Endothelial cell (in vitro differentiated cells): ENCODE measurements around the gene PHETA1. TPM values are rescaled to one million over a fixed set of nuclear protein-coding genes. Genes with fewer than 3 reads are reported as not detected.

ENCODE experiments used
- DNase-seq: peaks from one replicate; pipeline ENCODE4 v3.0.0; 2021; ENCODE audit warnings: low spot score
- H3K27ac Mint-ChIP-seq: one replicate; pipeline ENCODE4 v1.8.0; 2021; ENCODE audit warnings: mixed read lengths, inconsistent platforms; ENCODE audit not compliant: unreplicated experiment
- H3K27me3 Mint-ChIP-seq: one replicate; pipeline ENCODE4 v1.8.0; 2021; ENCODE audit warnings: mild to moderate bottlenecking, moderate library complexity, mixed read lengths, inconsistent platforms; ENCODE audit not compliant: unreplicated experiment
- H3K36me3 Mint-ChIP-seq: one replicate; pipeline ENCODE4 v1.8.0; 2021; ENCODE audit warnings: mild to moderate bottlenecking, low read depth, mixed read lengths, inconsistent platforms; ENCODE audit not compliant: unreplicated experiment
- H3K4me1 Mint-ChIP-seq: one replicate; pipeline ENCODE4 v1.8.0; 2021; ENCODE audit warnings: mild to moderate bottlenecking, mixed read lengths, inconsistent platforms; ENCODE audit not compliant: unreplicated experiment
- H3K4me3 Mint-ChIP-seq: one replicate; pipeline ENCODE4 v1.8.0; 2021; ENCODE audit warnings: mild to moderate bottlenecking, mixed read lengths, inconsistent platforms; ENCODE audit not compliant: unreplicated experiment
- H3K9me3 Mint-ChIP-seq: one replicate; pipeline ENCODE4 v1.8.0; 2021; ENCODE audit warnings: mixed read lengths, inconsistent platforms; ENCODE audit not compliant: unreplicated experiment
- total RNA-seq: library from RNA; stranded (reverse); fragmentation: NEBNext Ultra II Directional; extraction: Animal tissue kit (Norgen Biotek cat#: 25700); gene quantifications from one replicate; pipeline ENCODE4 v1.2.1, GENCODE V29; 2021; ENCODE audit not compliant: unreplicated experiment
- TF ChIP-seq, protein P1 (sequence below): fragments of 200-600 bp; sonication (generic); IDR thresholded peaks from one replicate; pipeline ENCODE4 v1.5.0; 2021; ENCODE audit warnings: antibody characterized with exemption; ENCODE audit not compliant: unreplicated experiment

PHETA1 gene
- total RNA-seq, 1 donor from 2014 or later, result 14.8 TPM

DNA sequence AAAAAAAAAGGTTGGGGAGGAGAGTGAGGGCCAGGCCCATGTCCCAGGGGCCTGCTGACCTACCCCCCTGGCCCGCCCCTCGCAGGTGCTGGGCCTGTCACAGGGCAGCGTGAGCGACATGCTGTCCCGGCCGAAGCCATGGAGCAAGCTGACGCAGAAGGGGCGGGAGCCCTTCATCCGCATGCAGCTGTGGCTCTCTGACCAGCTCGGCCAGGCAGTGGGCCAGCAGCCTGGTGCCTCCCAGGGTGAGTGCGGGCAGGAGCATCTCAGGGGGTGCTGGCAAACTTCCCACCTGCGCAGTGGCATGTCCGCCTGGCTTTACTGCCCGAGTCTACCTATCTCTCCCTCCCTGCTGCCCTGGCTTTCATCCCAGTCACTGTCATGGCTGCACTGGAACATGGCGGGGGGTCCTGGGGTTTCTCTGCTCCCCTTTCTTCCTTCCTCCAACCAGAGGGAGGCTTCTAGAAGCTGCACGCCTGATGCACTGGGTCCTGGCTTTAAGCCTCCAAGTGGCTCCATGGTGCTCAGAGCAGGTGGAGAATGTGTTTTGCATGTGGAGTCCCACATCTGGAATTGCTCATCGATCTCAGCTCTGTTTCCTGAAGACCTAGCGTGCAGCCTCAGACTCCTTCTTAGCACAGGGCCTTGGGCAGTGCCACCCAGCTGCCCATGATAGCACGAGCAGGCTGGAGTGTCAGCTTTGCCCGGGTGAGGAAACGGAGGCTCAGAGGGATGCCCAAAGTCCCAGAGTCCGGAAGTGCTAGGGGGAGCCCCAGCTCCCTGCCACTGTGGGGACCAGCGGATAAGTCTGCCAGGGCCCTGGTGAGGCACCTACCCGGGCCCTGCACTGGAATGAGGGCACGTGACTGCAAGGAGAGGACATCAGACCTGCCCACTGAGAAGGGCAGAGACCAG lies 46.3 kb downstream of the PHETA1 start:
- no peaks in the 10 kb centered on the region for H3K9me3 Mint-ChIP-seq
- no peak for DNase-seq
- no peak overlapping the region for H3K4me3 Mint-ChIP-seq
- peaks cover 7% of the 10 kb centered on the region for H3K36me3 Mint-ChIP-seq
- TF ChIP-seq, protein P1, sequence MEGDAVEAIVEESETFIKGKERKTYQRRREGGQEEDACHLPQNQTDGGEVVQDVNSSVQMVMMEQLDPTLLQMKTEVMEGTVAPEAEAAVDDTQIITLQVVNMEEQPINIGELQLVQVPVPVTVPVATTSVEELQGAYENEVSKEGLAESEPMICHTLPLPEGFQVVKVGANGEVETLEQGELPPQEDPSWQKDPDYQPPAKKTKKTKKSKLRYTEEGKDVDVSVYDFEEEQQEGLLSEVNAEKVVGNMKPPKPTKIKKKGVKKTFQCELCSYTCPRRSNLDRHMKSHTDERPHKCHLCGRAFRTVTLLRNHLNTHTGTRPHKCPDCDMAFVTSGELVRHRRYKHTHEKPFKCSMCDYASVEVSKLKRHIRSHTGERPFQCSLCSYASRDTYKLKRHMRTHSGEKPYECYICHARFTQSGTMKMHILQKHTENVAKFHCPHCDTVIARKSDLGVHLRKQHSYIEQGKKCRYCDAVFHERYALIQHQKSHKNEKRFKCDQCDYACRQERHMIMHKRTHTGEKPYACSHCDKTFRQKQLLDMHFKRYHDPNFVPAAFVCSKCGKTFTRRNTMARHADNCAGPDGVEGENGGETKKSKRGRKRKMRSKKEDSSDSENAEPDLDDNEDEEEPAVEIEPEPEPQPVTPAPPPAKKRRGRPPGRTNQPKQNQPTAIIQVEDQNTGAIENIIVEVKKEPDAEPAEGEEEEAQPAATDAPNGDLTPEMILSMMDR, result no peak
- H3K4me1 Mint-ChIP-seq, result no peaks in the 10 kb centered on the region
- H3K27ac Mint-ChIP-seq, result no peak overlapping the region
- H3K27me3 Mint-ChIP-seq, result peaks cover 2% of the 10 kb centered on the region

DNA sequence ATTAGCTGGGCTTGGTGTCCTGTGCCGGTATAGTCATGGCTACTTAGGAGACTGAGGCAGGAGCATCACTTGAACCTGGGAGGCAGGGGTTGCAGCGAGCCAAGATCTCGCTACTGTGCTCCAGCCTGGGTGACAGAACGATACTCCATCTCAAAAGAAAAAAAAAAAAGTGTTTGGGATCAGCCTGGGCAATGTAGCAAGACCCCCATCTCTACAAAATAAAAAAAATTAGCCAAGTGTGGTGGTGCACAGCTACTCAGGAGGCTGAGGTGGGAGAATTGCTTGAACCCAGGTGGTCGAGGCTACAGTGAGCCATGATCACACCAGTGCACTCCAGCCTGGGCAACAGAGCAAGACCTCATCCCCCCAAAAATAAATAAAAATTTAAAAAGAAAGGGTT lies 47.6 kb downstream of the PHETA1 start:
- TF ChIP-seq, protein P1, result no peak
- no peaks in the 10 kb centered on the region for H3K9me3 Mint-ChIP-seq
- no peak for DNase-seq
- no peak overlapping the region for H3K27ac Mint-ChIP-seq
- no peak overlapping the region for H3K4me3 Mint-ChIP-seq
- no peaks in the 10 kb centered on the region for H3K36me3 Mint-ChIP-seq
- H3K27me3 Mint-ChIP-seq, result peaks cover 2% of the 10 kb centered on the region
- H3K4me1 Mint-ChIP-seq, result no peaks in the 10 kb centered on the region

DNA sequence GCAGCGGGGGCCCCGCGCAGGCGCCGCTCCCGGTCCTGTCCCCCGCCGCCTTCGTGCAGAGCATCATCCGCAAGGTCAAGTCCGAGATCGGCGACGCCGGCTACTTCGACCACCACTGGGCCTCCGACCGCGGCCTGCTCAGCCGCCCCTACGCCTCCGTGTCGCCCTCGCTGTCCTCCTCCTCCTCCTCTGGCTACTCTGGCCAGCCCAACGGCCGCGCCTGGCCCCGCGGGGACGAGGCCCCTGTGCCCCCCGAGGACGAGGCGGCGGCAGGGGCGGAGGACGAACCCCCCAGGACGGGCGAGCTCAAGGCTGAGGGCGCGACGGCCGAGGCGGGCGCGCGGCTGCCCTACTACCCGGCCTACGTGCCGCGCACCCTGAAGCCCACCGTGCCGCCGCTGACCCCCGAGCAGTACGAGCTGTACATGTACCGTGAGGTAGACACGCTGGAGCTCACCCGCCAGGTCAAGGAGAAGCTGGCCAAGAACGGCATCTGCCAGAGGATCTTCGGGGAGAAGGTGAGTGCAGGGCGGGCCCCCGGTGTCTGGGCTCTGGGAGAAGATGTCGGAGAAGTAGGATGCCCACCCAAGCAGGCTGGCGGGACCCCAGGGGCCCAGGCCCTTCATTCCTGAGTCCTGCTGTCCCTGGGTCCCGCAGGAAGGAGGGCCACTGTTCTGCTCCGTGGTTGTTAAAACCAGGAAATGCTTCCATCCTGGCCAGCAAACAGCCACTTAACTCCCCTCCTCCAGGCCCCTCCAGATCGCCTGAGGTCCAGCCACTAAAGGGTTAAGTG lies 48.4 kb downstream of the PHETA1 start:
- H3K9me3 Mint-ChIP-seq, result no peaks in the 10 kb centered on the region
- TF ChIP-seq, protein P1, result no peak
- DNase-seq, result no peak
- no peaks in the 10 kb centered on the region for H3K36me3 Mint-ChIP-seq
- H3K27ac Mint-ChIP-seq, result no peak overlapping the region
- peaks cover 2% of the 10 kb centered on the region for H3K27me3 Mint-ChIP-seq
- H3K4me3 Mint-ChIP-seq, result no peak overlapping the region
- H3K4me1 Mint-ChIP-seq, result no peaks in the 10 kb centered on the region

DNA sequence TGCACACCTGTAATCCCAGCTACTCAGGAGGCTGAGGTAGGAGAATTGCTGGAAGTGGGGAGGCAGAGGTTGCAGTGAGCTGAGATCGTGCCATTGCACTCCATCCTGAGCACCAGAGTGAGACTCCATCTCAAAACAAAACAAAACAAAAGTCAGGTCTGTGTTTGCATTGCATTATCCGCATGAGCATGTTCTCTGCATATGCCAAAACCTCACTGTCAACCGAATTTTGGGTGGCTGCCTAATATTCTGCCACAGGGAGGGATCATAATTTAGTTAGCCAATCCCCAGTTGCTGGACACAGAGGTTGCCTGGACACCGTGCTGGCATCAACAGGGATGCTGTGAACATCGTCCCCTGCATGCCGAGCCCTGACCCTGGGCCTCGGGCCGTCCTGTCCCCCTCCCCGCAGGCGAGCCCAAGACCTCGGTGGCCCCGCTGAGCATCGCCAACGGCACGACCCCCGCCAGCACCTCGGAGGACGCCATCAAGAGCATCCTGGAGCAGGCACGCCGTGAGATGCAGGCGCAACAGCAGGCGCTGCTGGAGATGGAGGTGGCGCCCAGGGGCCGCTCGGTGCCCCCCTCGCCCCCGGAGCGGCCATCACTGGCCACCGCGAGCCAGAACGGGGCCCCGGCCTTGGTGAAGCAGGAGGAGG lies 49.2 kb downstream of the PHETA1 start:
- TF ChIP-seq, protein P1, result no peak
- Mint-ChIP-seq H3K4me1 (no peaks in the 10 kb centered on the region), H3K27me3 (peaks cover 2% of the 10 kb centered on the region), H3K4me3 (no peak overlapping the region), H3K9me3 (no peaks in the 10 kb centered on the region), H3K36me3 (no peaks in the 10 kb centered on the region), H3K27ac (no peak overlapping the region)
- DNase-seq, result no peak
